NB4 (cell line): ENCODE data around the gene MFSD2A.

Experiments
- DNase-seq: peaks from one replicate; pipeline ENCODE4 v3.0.0; 2010; ENCODE audit warnings: low read depth
- H3K4me3 ChIP-seq: one replicate; pipeline ENCODE4 v1.5.1; 2011; ENCODE audit warnings: mild to moderate bottlenecking, low read depth, low read length, moderate library complexity
- CTCF ChIP-seq: IDR thresholded peaks from one replicate; pipeline ENCODE4 v1.5.1; 2012; ENCODE audit warnings: low read depth, low read length
- MAX ChIP-seq: IDR thresholded peaks from 2 replicates; pipeline ENCODE4 v1.6.1; 2011; ENCODE audit warnings: low read depth, low read length
- MYC ChIP-seq: IDR thresholded peaks from 2 replicates; pipeline ENCODE4 v1.6.1; 2011; ENCODE audit warnings: low read depth, low read length
- POLR2A ChIP-seq: IDR thresholded peaks from 2 replicates; pipeline ENCODE4 v1.6.1; 2011; ENCODE audit warnings: mild to moderate bottlenecking; ENCODE audit not compliant: insufficient read length; ENCODE audit errors: extremely low read depth

MFSD2A gene

DNA sequence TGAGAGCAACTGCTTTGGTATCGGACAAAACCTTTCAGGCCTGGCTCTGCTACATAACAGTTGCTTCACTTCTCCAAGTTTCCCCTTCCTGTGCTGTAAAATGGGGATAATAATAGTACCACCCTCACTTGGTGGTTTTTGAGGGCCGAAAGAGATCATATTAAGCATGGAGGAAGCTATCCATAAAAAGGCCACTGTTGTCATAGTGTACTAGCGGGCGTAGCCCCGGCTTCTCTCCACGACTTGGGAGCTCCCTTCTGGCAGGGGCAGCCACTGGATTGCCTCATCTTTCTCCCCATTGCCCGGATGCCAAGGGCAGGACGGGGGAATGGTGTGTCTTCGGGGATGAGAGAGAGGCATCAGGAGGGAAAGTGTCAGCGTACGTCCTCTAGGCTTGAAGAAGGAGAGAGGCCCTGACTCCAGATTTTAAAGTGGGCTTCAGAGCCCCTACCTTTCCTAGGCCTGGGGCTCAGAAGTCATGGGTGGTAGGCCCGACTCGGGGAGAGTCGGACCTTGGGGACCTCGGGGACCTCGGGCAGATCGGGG lies 548 bp upstream of the MFSD2A start:
- no peak for TF ChIP-seq CTCF
- no peak for TF ChIP-seq MYC
- no peak for TF ChIP-seq MAX
- TF ChIP-seq POLR2A, result no peak
- peak overlapping the region; percentile 4 for H3K4me3 ChIP-seq
- DNase-seq, result peak; percentile 58

GRCh38 chr1:39955547-39956539 lies 898 bp downstream of the MFSD2A start:
- DNase-seq, result peak; percentile 77
- H3K4me3 ChIP-seq, result peak overlapping the region; percentile 81
- TF ChIP-seq MYC, result peak; percentile 12; the same call in 1 of the 2 replicates
- 0 out of 2 replicates have a peak, but pooled peaks have one; percentile 24 for TF ChIP-seq MAX
- TF ChIP-seq POLR2A, result no peak
- TF ChIP-seq CTCF, result no peak

DNA sequence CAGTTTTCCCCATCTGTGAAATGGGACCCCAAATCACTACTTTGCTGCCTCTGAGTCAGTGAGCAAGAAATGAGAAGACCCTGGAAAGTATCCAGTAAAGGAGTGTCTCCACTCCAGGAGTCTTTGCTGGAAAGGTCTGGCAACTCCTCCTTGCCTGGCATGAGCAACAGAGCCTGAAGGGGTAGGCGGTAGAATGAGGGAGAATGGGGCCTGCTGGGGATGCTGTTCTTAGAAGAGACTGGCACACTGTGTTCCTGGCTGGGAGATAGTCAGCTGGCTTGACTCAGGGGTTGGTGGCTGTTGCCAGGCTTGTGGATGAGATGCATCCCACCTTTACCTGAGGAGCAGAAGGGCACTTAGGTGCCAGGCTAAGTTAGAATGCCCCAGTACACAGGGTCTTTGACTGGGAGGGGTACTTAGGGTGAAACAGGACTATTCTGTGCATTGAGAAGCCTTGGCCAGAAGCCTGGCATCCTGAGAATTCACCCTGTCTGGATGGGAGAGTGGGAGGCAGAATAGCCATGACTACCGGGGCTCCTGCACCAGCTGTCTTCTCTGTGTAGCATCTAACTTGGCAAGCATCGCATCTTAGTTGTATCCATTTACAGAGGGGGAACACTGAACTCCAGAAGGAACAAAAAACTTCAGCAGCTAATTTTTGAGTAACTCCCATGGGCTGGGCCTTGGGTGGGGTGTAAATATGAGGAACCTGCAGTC lies 2.5 kb downstream of the MFSD2A start:
- no peak for DNase-seq
- no peak overlapping the region for H3K4me3 ChIP-seq
- TF ChIP-seq POLR2A (no peak), MAX (no peak), MYC (no peak), CTCF (no peak)

DNA sequence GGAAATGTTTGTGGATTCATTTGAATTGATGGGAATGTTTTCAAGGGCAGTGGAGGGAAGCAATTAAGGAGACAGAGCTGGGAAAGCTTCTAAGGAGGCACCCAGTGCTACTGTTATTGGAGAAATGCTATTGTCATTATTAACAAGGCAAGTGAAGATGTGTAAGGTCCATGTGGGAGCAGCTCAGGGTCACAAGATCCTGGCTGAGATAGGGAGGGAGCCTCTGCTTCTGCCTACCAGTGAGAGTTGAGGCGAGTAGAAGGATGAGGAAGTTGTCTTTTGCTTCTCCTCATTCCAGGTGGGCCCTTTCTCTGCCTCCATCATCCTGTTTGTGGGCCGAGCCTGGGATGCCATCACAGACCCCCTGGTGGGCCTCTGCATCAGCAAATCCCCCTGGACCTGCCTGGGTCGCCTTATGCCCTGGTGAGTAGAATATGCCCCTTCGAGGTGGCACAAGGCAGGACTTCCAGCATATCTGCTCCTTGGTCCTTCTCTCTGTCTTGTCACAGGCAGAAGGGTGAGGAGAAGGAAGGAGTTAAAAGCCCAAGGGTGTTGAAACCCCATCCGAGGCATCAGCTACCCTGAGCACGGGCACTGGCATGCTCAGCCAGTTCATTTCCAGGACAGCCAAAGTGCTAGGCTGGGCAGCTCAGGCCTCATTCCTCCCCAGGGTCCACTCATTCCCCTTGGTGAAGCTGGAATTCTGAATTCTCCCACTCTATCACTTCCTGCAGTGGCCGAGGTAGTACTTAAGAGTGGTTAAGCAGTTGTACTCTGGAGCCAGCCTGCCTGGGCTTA lies 3.7 kb downstream of the MFSD2A start:
- H3K4me3 ChIP-seq, result no peak overlapping the region

More for the DNA sequence above, 3.7 kb downstream of the MFSD2A start:
- DNase-seq, result no peak
- TF ChIP-seq MAX, result no peak
- no peak for TF ChIP-seq POLR2A
- no peak for TF ChIP-seq CTCF
- TF ChIP-seq MYC, result no peak
